Panc1 (cell line): ENCODE data around the gene IFI30.

ENCODE experiments used
- CTCF ChIP-seq: fragments of 450-650 bp; IDR thresholded peaks from 2 replicates; pipeline ENCODE4 v1.5.1; 2017; ENCODE audit warnings: mild to moderate bottlenecking
- SIN3A ChIP-seq: IDR thresholded peaks from 2 replicates; pipeline ENCODE4 v1.6.1; 2012; ENCODE audit warnings: low read depth, mild to moderate bottlenecking, low read length, moderate library complexity, borderline replicate concordance; ENCODE audit not compliant: insufficient read depth
- TF ChIP-seq, protein P1 (sequence below), 2 experiments: IDR thresholded peaks; 2 replicates each; pipeline ENCODE4 v1.6.1; 2011 to 2012; ENCODE audit warnings: low read depth in 2 of 2, control low read depth in 1 of 2, low read length in 1 of 2, mild to moderate bottlenecking in 1 of 2, moderate library complexity in 1 of 2; ENCODE audit not compliant: insufficient read depth in 1 of 2

DNA sequence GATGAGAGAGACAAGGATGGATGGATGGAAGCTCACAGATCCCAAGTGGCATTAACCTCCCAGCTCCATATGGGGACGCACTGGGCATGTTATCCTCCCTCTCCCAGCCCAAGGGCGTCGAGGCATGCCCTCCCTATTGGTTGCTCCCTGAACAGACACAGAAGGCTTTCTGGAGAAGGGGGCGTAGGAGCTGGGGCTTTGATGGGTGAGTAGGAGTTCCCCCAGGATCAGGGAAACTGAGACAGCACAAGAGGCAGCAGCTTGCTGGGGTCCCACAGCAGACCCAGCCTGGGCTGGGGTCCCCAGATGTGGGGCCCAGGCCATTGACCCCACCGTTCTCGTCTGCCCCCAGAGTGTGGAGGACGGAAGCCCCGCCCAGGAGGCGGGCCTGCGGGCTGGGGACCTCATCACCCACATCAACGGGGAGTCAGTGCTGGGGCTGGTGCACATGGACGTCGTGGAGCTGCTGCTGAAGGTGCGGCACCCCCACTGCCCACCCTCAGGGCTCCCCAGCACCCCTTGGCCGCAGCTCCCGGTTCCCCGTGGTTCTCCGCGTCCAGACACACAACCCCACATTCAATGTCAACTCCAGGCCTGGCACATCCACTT lies 28.1 kb upstream of the IFI30 start:
- TF ChIP-seq CTCF, result no peak
- TF ChIP-seq, protein P1, sequence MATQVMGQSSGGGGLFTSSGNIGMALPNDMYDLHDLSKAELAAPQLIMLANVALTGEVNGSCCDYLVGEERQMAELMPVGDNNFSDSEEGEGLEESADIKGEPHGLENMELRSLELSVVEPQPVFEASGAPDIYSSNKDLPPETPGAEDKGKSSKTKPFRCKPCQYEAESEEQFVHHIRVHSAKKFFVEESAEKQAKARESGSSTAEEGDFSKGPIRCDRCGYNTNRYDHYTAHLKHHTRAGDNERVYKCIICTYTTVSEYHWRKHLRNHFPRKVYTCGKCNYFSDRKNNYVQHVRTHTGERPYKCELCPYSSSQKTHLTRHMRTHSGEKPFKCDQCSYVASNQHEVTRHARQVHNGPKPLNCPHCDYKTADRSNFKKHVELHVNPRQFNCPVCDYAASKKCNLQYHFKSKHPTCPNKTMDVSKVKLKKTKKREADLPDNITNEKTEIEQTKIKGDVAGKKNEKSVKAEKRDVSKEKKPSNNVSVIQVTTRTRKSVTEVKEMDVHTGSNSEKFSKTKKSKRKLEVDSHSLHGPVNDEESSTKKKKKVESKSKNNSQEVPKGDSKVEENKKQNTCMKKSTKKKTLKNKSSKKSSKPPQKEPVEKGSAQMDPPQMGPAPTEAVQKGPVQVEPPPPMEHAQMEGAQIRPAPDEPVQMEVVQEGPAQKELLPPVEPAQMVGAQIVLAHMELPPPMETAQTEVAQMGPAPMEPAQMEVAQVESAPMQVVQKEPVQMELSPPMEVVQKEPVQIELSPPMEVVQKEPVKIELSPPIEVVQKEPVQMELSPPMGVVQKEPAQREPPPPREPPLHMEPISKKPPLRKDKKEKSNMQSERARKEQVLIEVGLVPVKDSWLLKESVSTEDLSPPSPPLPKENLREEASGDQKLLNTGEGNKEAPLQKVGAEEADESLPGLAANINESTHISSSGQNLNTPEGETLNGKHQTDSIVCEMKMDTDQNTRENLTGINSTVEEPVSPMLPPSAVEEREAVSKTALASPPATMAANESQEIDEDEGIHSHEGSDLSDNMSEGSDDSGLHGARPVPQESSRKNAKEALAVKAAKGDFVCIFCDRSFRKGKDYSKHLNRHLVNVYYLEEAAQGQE (IDR thresholded peaks at IDR 0.05; ENCODE audit: insufficient read depth in 1 of 2, low read depth in 2 of 2, low read length in 1 of 2), result no peak
- TF ChIP-seq SIN3A, result no peak
